Measurements from ENCODE around the gene DNMT3A. TPM values are rescaled to one million over a fixed set of nuclear protein-coding genes. Genes with fewer than 3 reads are reported as not detected.
A peak's percentile ranks its signal among the peaks of the same experiment; 100 is the strongest.

Gene DNMT3A
- total RNA-seq, 1 donor from 2014 or later: 36.7 TPM

GRCh38 chr2:25372405-25373268, 30.9 kb upstream of the DNMT3A start:
- DNase-seq: no peak

- DNase-seq: no peak
These were observed 29.8 kb upstream of the DNMT3A start for GRCh38 chr2:25371253-25372241.

- no peak for DNase-seq
These were observed 28.2 kb upstream of the DNMT3A start for GRCh38 chr2:25369876-25370275.

DNA sequence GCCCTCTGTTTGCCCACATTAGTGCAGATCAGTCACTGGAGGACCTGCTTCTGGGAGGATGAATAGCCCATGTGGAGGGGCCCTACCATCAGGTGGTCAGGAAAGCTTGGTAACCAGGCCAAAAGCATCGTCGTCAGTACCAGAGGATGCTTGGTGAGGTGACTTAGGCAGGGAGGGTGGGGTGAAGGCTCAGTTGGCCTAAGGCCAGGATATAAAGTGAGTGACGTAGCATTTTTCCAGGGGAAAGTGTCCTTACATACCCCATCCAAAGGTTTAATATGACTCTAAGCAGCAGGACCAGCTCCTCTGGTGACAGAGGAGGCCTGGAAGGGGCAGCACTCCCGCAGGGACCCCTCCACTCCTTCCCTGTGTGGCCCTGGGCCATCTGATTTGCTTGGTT, 27.7 kb upstream of the DNMT3A start:
- DNase-seq: no peak

- DNase-seq: peak; percentile 82
These were observed 26.9 kb upstream of the DNMT3A start for GRCh38 chr2:25368660-25369059.

DNA sequence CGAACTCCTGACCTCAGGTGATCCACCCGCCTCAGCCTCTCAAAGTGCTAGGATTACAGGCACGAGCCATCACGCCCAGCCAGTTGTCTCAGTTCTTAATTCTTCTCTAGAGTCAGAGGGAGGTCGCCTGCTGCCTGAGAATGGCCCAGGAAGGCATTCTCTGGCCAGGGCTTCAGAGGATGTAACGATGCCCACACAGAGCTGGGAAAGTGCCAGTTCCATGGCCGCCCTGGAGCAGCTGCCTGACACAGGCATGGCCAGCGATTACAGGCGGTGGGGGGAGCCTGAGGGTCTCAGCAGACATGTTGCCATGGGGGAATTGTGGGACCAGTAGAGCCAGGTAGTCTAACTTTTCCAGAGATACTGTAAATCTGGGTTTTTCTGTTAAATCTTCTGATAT, 25.6 kb upstream of the DNMT3A start:
- DNase-seq: no peak

DNA sequence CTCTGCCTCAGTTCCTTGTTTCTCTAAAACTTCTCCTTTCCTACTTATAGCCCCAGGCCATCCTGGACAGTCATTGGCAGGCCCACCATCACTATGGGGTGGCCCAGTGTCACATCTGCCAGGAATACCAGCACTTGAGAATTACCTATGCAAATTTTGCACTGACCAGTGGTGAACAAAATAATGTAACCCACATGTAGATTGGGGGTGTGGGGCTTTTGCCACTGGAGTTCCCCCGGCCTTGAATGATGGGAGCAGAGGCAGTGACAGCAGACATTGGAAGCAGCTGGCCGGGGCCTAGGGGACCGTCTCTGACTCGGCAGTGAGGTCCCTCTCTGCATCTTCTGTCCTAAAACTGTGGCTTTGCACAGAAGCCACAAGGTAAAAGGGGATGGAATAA, 24.9 kb upstream of the DNMT3A start:
- no peak for DNase-seq

- DNase-seq: no peak
These were observed 23.5 kb upstream of the DNMT3A start for GRCh38 chr2:25365241-25365640.

- no peak for DNase-seq
These were observed 22.0 kb upstream of the DNMT3A start for GRCh38 chr2:25363733-25364132.

- DNase-seq: peak; percentile 46
These were observed 20.9 kb upstream of the DNMT3A start for GRCh38 chr2:25362434-25363145.

- DNase-seq: peak; percentile 98
These were observed 20.3 kb upstream of the DNMT3A start for GRCh38 chr2:25362049-25362433.

GRCh38 chr2:25361261-25362048, 19.7 kb upstream of the DNMT3A start:
- no peak for DNase-seq

DNA sequence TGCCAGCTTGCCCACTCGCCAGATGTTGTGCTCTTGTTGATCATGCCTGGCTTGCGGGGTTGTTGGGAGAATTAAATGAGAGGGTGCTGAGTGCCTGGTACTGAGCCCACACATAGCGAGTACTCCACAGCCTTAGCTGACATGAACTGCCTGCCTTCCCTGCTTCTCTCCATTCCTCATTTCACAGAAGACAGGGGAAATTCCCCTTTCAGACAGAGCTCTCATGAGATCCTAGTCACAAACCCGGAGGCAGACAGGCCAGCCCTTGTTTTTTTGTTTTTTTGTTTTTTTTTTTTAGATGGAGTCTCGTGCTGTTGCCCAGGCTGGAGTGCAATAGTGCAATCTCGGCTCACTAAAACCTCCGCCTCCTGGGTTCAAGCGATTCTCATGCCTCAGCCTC, 17.1 kb upstream of the DNMT3A start:
- no peak for DNase-seq

- DNase-seq: no peak
These were observed 16.6 kb upstream of the DNMT3A start for GRCh38 chr2:25358249-25358815.

GRCh38 chr2:25356088-25356487, 14.4 kb upstream of the DNMT3A start:
- no peak for DNase-seq

DNA sequence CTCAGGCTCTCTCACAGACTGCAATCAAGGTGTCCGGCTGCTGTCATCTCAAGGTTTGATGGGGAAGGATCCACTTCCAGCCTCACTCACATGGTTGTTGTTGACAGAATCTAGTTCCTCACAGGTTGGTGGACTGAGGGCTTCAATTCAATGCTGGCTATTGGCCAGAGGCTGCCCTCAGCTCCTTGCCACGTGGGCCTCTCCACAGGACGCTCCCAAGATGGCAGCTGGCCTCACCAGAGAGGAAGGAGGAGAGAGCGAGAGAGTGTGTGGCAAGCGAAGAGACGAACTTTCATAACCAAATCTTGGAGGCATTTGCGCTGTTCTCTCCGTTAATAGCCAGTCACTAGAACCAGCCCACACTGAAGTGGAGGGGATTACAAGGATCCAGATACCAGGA, 13.5 kb upstream of the DNMT3A start:
- no peak for DNase-seq

DNA sequence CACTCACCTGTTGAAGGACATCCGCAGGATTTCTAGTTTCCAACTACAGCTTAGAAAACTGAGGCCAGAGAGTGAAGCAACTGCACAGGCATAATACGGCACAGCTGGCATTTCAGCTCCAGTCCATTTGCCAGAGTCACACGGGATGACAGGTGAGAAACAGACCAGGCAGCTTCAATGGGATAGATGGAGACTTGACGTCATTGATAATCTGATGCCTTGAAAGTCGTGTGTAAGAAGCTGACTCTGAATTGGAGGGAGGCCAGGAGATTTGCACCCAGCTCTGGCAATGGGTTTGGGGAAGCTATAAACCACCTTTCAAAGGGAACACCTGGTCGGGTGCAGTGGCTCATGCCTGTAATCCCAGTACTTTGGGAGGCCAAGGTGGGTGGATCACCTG, 12.4 kb upstream of the DNMT3A start:
- DNase-seq: no peak

- no peak for DNase-seq
These were observed 7.7 kb upstream of the DNMT3A start for GRCh38 chr2:25349397-25349796.

GRCh38 chr2:25347846-25348245, 6.1 kb upstream of the DNMT3A start:
- no peak for DNase-seq

- no peak for DNase-seq
These were observed 5.6 kb upstream of the DNMT3A start for GRCh38 chr2:25347205-25347815.

Data from skin of body (tissue), 2 donors.